Neutrophil (primary cell): Measurements from ENCODE around the gene ARHGEF38.

Experiments
- H3K27ac ChIP-seq: fragments of 200-600 bp; sonication (generic); 2 replicates; pipeline ENCODE4 v1.5.1; 2016; ENCODE audit warnings: mild to moderate bottlenecking, moderate library complexity
- H3K27me3 ChIP-seq: fragments of 200-600 bp; sonication (generic); 2 replicates; pipeline ENCODE4 v1.6.0; 2016; ENCODE audit warnings: mild to moderate bottlenecking
- H3K36me3 ChIP-seq: fragments of 200-600 bp; sonication (generic); 2 replicates; pipeline ENCODE4 v1.5.1; 2017
- H3K4me1 ChIP-seq, 2 experiments: fragments of 200-600 bp in 1 of 2; sonication (generic) in 1 of 2; 1 replicate in 1 of 2; 2 replicates in 1 of 2; pipeline versions ENCODE4 v1.5.1 to v1.6.1; 2013 to 2016; ENCODE audit warnings: low read depth in 1 of 2, low read length in 1 of 2, mild to moderate bottlenecking in 1 of 2, moderate library complexity in 1 of 2; ENCODE audit not compliant: control insufficient read depth in 1 of 2, insufficient read depth in 1 of 2
- H3K4me3 ChIP-seq, 2 experiments: fragments of 200-600 bp in 1 of 2; sonication (generic) in 1 of 2; 1 replicate in 1 of 2; 2 replicates in 1 of 2; pipeline ENCODE4 v1.5.1; 2013 to 2016; ENCODE audit warnings: low read depth in 1 of 2, low read length in 1 of 2, mild to moderate bottlenecking in 1 of 2, moderate library complexity in 1 of 2
- H3K9me3 ChIP-seq: fragments of 200-600 bp; sonication (generic); 2 replicates; pipeline ENCODE4 v1.5.1; 2016
- TF ChIP-seq, protein P1 (sequence below): fragments of 200-600 bp; sonication (generic); IDR thresholded peaks from 2 replicates; pipeline ENCODE4 v1.5.1; 2016; ENCODE audit warnings: antibody characterized with exemption

ARHGEF38 gene

DNA sequence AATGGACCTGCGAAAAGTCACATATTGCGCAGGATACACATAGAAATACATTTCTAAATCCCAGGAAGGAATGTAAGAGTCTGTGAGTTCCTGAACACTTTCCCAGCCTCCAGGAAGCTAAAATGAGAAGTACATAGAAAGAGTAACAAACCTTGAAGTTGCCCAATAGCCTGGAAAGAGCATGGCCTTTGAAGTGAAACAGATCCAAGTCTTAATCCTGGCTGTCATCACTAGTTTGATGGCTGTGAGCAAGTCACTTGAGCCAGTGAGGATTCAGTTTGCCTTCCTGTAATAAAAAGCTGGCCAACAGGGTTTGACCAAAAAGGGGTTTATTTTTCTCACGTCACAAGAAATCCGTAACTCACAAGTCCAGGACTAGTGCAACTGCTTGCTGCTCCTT, 69.8 kb downstream of the ARHGEF38 start:
- Histone ChIP-seq H3K4me1 (no peaks in the 10 kb centered on the region), H3K9me3 (no peaks in the 10 kb centered on the region), H3K27ac (no peak overlapping the region), H3K4me3 (no peak overlapping the region), H3K36me3 (no peaks in the 10 kb centered on the region), H3K27me3 (no peaks in the 10 kb centered on the region)
- TF ChIP-seq, protein P1, sequence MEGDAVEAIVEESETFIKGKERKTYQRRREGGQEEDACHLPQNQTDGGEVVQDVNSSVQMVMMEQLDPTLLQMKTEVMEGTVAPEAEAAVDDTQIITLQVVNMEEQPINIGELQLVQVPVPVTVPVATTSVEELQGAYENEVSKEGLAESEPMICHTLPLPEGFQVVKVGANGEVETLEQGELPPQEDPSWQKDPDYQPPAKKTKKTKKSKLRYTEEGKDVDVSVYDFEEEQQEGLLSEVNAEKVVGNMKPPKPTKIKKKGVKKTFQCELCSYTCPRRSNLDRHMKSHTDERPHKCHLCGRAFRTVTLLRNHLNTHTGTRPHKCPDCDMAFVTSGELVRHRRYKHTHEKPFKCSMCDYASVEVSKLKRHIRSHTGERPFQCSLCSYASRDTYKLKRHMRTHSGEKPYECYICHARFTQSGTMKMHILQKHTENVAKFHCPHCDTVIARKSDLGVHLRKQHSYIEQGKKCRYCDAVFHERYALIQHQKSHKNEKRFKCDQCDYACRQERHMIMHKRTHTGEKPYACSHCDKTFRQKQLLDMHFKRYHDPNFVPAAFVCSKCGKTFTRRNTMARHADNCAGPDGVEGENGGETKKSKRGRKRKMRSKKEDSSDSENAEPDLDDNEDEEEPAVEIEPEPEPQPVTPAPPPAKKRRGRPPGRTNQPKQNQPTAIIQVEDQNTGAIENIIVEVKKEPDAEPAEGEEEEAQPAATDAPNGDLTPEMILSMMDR: no peak

DNA sequence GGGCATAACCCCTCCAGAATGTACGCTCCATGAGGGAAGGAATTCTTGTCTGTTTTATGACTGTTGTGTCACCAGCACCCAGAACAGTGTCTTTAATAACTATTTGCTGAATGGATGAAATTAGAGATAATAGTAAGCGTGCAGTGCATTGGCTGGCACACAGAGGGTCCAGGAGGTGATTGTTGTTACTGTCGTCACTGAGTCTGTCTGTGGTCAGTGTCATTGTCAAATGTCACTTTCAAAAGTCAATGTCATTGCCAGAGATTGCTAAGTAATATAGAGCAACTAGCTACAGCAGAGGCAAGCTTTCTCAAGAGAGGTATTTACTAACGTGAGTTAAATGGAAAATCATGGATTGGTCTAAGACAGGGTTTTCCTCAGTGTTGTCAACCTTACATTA, 70.7 kb downstream of the ARHGEF38 start:
- Histone ChIP-seq H3K9me3 (no peaks in the 10 kb centered on the region), H3K27ac (no peak overlapping the region), H3K27me3 (no peaks in the 10 kb centered on the region), H3K36me3 (no peaks in the 10 kb centered on the region), H3K4me3 (no peak overlapping the region), H3K4me1 (no peaks in the 10 kb centered on the region)
- TF ChIP-seq, protein P1: no peak

DNA sequence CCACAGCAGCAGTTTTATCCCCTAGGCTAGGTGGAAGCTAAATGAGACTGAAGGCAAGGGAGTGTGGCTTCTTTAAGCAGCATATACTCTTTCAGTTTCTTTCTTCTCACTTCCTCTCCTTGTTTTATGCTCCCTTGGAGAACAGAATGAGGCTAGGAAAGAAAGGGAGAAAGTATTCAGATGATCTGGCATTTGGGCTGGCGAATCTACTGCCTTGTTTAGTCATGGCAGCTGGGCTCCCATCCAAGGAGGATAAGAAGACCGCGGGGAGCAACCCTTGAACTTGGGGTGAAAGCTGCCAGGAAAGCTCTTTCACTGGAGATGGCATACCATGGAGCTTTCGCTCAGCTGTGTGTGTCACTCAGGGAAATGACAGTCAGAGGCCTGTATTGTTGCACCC, 72.1 kb downstream of the ARHGEF38 start:
- H3K4me3 ChIP-seq: no peak overlapping the region
- TF ChIP-seq, protein P1: no peak
- H3K9me3 ChIP-seq: no peaks in the 10 kb centered on the region

DNA sequence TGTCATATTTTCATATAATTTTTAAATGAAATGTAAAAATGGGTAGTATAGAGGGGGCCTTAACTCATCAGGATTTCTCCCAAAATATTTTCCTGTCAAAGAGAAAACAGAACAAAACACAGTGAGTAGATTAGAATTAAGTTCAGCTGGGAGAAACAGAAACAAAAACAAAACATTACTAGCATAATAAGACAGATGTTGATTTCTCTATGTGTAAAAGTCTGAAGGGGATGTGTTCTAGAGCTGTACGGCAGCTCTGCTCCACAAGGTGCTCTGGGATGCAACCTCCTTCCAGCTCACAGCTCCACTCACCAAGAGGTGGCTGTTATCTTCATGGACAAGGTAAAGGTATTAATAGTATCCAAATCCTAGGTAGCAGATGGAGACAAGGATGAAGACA, 72.8 kb downstream of the ARHGEF38 start:
- Histone ChIP-seq H3K4me1 (no peaks in the 10 kb centered on the region), H3K36me3 (no peaks in the 10 kb centered on the region), H3K9me3 (no peaks in the 10 kb centered on the region), H3K4me3 (no peak overlapping the region), H3K27me3 (no peaks in the 10 kb centered on the region), H3K27ac (no peak overlapping the region)
- TF ChIP-seq, protein P1: no peak

More for the DNA sequence above, 72.1 kb downstream of the ARHGEF38 start:
- Histone ChIP-seq H3K4me1 (no peaks in the 10 kb centered on the region), H3K27ac (no peak overlapping the region), H3K36me3 (no peaks in the 10 kb centered on the region), H3K27me3 (no peaks in the 10 kb centered on the region)

DNA sequence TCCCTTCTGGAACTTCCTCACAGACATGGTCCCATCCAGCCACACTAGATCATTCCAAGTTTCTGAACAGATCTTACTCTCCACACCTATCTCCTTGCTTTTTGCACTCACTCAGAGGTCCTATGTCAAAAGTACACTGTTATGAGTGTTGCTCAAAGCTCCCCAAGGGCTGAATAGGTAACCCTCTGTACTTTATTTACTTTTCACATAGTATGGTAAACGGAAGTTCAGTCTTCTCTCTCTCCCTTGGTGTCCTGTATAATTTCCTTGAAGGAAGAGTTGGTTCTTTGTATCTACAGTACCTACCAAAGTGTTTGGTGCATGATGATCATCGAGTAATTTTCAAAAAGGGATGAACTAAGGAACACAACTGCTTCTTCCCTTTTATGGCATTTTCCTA, 74.4 kb downstream of the ARHGEF38 start:
- H3K36me3 ChIP-seq: no peaks in the 10 kb centered on the region
- H3K9me3 ChIP-seq: no peaks in the 10 kb centered on the region
- H3K4me1 ChIP-seq: no peaks in the 10 kb centered on the region
- no peak overlapping the region for H3K27ac ChIP-seq
- TF ChIP-seq, protein P1: no peak
- H3K27me3 ChIP-seq: no peaks in the 10 kb centered on the region
- no peak overlapping the region for H3K4me3 ChIP-seq

DNA sequence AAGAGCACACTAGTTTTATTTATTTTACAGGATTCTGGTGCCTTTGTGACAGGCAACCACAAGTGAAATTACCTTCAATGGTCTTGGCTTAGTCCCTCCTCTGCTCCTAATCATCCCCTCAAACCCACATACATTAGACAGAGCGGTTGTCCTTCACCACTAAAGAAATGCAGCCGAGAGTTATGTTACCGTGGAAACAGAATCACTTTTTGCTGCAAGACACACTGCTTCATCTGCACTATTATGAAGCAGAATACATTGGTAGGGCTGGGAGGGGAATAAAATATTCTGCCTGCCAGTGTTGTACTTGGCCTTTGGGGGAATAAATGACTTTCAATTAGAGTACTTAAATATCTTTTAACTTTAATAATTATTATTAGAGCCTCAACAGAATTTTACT, 75.2 kb downstream of the ARHGEF38 start:
- Histone ChIP-seq H3K4me1 (no peaks in the 10 kb centered on the region), H3K36me3 (no peaks in the 10 kb centered on the region), H3K9me3 (no peaks in the 10 kb centered on the region), H3K4me3 (no peak overlapping the region), H3K27ac (no peak overlapping the region), H3K27me3 (no peaks in the 10 kb centered on the region)
- TF ChIP-seq, protein P1: no peak
